Upper lobe of right lung (tissue), 1 donor: ENCODE measurements around the gene MDFIC2. TPM values are rescaled to one million over a fixed set of nuclear protein-coding genes. Genes with fewer than 3 reads are reported as not detected.
"Not testable (repeated sequence)": the region's sequence is repeated elsewhere in the genome, so short reads cannot be mapped to it uniquely, and the experiment has no call there.

Experiments used
- ATAC-seq: fragments of 200-7000 bp; cut with Tn5 transposase; one replicate; pipeline ENCODE4 v1.9.1; 2020; ENCODE audit warnings: mild to moderate bottlenecking, moderate library complexity
- DNase-seq: peaks from one replicate; pipeline ENCODE4 v3.0.0-alpha.2; 2020
- H3K27ac ChIP-seq: fragments of 200-600 bp; one replicate; pipeline ENCODE4 v1.8.0; 2022
- H3K27me3 ChIP-seq: fragments of 200-600 bp; one replicate; pipeline ENCODE4 v1.8.0; 2022; ENCODE audit warnings: mild to moderate bottlenecking
- H3K36me3 ChIP-seq: fragments of 200-600 bp; one replicate; pipeline ENCODE4 v1.8.0; 2022
- H3K4me1 ChIP-seq: fragments of 200-600 bp; one replicate; pipeline ENCODE4 v1.8.0; 2022
- H3K4me3 ChIP-seq: fragments of 200-600 bp; one replicate; pipeline ENCODE4 v1.8.0; 2022; ENCODE audit warnings: mild to moderate bottlenecking
- H3K9me3 ChIP-seq: fragments of 200-600 bp; one replicate; pipeline ENCODE4 v1.8.0; 2022
- intact Hi-C: fragments of 100-400 bp; cut with DNase I; formaldehyde crosslinking; loops from one replicate; pipeline ENCODE4 v1.11.0; 2022
- total RNA-seq: library from RNA; stranded (reverse); fragmentation: NEBNext Ultra II Directional; extraction: Animal tissue kit (Norgen Biotek cat#: 25700); gene quantifications from one replicate; pipeline ENCODE4 v1.2.1, GENCODE V29; 2021
- TF ChIP-seq, protein P1 (sequence below): fragments of 200-600 bp; IDR thresholded peaks from one replicate; pipeline ENCODE4 v1.8.0; 2022; ENCODE audit warnings: antibody characterized with exemption
- donor health status: DM: no; HTN: yes; CAD: no; lungs with severe emphysema.

The MDFIC2 gene
- total RNA-seq, 1 donor from 2014 or later, result not detected

DNA sequence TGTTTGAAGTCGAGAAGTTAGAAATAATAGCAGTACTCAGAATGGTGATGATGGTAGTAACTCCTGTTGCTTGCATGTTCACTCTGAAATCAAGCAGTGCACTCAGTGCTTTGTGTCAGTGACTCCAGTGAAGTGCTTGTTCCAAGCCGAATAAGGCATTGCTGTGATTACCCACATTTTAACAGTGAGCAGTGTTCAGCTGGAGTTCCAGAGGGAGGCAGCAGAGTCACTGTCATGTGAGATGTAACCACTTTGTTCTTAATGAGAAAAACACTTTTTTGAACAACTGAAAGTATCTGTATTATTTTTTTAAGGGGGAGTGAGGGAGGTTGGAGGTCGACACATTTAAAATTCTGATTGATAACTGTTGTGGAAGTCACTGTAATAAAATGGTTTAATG lies 3.7 kb downstream of the MDFIC2 start:
- H3K9me3 ChIP-seq, result no peaks in the 10 kb centered on the region
- DNase-seq, result no peak
- H3K36me3 ChIP-seq, result no peaks in the 10 kb centered on the region
- H3K4me1 ChIP-seq, result no peaks in the 10 kb centered on the region
- no peak for ATAC-seq
- TF ChIP-seq, protein P1, sequence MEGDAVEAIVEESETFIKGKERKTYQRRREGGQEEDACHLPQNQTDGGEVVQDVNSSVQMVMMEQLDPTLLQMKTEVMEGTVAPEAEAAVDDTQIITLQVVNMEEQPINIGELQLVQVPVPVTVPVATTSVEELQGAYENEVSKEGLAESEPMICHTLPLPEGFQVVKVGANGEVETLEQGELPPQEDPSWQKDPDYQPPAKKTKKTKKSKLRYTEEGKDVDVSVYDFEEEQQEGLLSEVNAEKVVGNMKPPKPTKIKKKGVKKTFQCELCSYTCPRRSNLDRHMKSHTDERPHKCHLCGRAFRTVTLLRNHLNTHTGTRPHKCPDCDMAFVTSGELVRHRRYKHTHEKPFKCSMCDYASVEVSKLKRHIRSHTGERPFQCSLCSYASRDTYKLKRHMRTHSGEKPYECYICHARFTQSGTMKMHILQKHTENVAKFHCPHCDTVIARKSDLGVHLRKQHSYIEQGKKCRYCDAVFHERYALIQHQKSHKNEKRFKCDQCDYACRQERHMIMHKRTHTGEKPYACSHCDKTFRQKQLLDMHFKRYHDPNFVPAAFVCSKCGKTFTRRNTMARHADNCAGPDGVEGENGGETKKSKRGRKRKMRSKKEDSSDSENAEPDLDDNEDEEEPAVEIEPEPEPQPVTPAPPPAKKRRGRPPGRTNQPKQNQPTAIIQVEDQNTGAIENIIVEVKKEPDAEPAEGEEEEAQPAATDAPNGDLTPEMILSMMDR, result no peak
- no peak overlapping the region for H3K4me3 ChIP-seq
- H3K27me3 ChIP-seq, result no peaks in the 10 kb centered on the region
- no peak overlapping the region for H3K27ac ChIP-seq
- intact Hi-C loops, result no loop called here

DNA sequence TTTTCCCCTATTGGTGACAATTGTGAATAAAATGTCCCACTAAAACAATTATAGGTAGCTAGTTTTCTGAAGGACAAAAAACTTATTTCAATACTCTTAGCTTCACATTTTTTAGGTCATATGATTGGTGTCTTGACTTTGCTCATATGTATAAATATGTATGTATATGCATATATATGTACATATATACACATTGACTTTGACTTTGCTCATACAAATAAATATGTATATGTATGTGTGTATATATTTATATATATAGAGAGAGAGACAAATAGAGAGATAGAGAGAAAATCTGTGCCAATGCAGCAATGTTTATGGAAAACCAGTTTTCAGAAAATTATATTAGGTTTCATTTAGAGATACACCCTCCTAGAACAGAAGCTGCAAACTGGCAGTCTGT lies 5.7 kb downstream of the MDFIC2 start:
- Histone ChIP-seq H3K4me3 (no peak overlapping the region), H3K27ac (no peak overlapping the region), H3K9me3 (no peaks in the 10 kb centered on the region), H3K4me1 (no peaks in the 10 kb centered on the region), H3K27me3 (no peaks in the 10 kb centered on the region), H3K36me3 (no peaks in the 10 kb centered on the region)
- DNase-seq (no peak), ATAC-seq (no peak)
- TF ChIP-seq, protein P1, result no peak
- intact Hi-C loops, result no loop called here

DNA sequence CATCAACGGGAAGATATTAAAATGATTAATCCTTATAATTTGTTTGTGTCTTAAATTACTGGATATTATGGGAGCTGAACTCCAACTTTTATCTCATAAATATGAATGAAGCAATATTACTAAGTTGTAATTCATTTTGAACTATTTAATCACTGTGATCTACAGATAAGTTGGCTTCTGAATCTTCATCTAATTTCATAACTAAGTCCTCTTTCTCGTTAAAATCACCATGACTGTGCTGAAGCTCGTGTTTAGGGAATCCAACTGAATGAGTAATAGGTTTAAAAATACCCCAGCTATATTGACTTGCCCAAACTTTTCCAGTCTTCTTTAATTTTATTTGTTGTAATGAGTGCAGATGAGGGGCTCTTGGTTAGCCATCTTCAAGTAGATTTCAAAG lies 14.1 kb downstream of the MDFIC2 start:
- no peak for ATAC-seq
- H3K27ac ChIP-seq, result no peak overlapping the region
- H3K27me3 ChIP-seq, result no peaks in the 10 kb centered on the region
- TF ChIP-seq, protein P1, result no peak
- no peak for DNase-seq
- no peak overlapping the region for H3K4me3 ChIP-seq
- no peaks in the 10 kb centered on the region for H3K4me1 ChIP-seq
- intact Hi-C loops, result no loop called here
- H3K9me3 ChIP-seq, result no peaks in the 10 kb centered on the region
- no peaks in the 10 kb centered on the region for H3K36me3 ChIP-seq

DNA sequence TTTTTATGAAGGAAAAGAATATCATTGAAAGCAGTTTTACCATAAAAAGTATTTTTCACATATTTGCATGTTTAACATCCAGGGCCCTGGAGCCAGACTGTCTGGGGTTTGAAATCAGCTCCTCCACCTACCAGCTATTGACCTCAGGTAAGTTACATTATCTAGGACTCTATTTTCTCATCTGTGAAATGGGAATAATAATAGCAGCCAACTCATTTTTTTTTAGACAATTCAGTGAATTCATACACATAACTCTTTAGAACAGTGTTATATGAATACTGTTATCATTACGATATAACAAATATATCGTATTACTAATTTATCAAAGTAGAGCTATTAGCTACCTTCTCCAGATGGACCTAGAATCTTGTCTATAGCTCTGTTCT lies 21.3 kb downstream of the MDFIC2 start:
- Histone ChIP-seq H3K27me3 (no peaks in the 10 kb centered on the region), H3K36me3 (no peaks in the 10 kb centered on the region), H3K9me3 (no peaks in the 10 kb centered on the region), H3K4me1 (no peaks in the 10 kb centered on the region), H3K27ac (no peak overlapping the region), H3K4me3 (no peak overlapping the region)
- no peak for DNase-seq
- no peak for ATAC-seq
- TF ChIP-seq, protein P1, result no peak
- intact Hi-C loops, result no loop called here

DNA sequence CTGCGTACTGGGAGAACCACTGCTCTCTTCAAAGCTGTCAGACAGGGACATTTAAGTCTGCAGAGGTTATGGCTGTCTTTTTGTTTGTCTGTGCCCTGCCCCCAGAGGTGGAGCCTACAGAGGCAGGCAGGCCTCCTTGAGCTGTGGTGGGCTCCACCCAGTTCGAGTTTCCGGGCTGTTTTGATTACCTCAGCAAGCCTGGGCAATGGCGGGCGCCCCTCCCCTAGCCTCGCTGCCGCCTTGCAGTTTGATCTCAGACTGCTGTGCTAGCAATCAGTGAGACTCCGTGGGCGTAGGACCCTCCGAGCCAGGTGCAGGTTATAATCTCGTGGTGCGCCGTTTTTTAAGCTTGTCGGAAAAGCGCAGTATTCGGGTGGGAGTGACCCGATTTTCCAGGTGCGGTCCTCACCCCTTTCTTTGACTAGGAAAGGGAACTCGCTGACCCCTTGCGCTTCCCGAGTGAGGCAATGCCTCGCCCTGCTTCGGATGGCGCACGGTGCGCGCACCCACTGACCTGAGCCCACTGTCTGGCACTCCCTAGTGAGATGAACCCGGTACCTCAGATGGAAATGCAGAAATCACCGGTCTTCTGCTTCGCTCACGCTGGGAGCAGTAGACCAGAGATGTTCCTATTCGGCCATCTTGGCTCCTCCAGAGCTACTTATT lies 21.9 kb downstream of the MDFIC2 start:
- H3K27ac ChIP-seq, DNase-seq, intact Hi-C loops, H3K4me3 ChIP-seq, H3K4me1 ChIP-seq, ATAC-seq, H3K27me3 ChIP-seq, H3K9me3 ChIP-seq, H3K36me3 ChIP-seq: not testable (repeated sequence)

DNA sequence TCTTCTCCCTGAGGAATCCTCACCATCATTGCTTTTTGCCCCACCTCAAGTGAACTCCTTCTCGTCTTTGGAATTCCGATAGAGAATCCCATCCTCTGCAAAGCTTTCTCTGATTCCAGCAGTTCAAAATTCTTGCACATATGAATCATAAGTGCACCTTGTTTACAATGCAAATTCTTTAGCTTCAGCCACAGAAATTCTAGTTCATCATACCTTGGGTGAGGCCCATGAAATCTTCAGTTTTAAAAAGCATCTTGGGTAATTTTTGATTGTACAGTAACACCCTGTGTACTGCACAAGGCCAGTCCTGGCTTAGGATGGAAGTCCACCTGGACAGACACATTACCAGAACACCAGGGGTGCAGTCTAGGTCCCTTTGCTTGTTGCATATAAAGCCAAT lies 30.8 kb downstream of the MDFIC2 start:
- no peaks in the 10 kb centered on the region for H3K9me3 ChIP-seq
- H3K4me3 ChIP-seq, result no peak overlapping the region
- no peaks in the 10 kb centered on the region for H3K27me3 ChIP-seq
- no peaks in the 10 kb centered on the region for H3K4me1 ChIP-seq
- intact Hi-C loops, result no loop called here
- TF ChIP-seq, protein P1, result no peak
- no peak for DNase-seq
- H3K27ac ChIP-seq, result no peak overlapping the region
- no peak for ATAC-seq
- no peaks in the 10 kb centered on the region for H3K36me3 ChIP-seq
